Transverse colon (tissue), 4 donors: ENCODE results near the gene EPS8. TPM values are rescaled to one million over a fixed set of nuclear protein-coding genes. Genes with fewer than 3 reads are reported as not detected.
A peak's percentile ranks its signal among the peaks of the same experiment; 100 is the strongest.

Source experiments
- DNase-seq: peaks from one replicate; pipeline ENCODE4 v3.0.0-alpha.2; 2019
- H3K27ac ChIP-seq, 4 donors: fragments of 200-600 bp; sonication (generic); 2 replicates each; pipeline ENCODE4 v1.5.1; 2016 to 2018; ENCODE audit warnings: inconsistent platforms in 4 of 4
- H3K27me3 ChIP-seq: fragments of 200-600 bp; sonication (generic); 2 replicates; pipeline ENCODE4 v1.5.1; 2017; ENCODE audit warnings: inconsistent platforms
- H3K36me3 ChIP-seq, 4 donors: fragments of 200-600 bp; sonication (generic); 2 replicates each; pipeline ENCODE4 v1.5.1; 2017 to 2019; ENCODE audit warnings: inconsistent platforms in 4 of 4
- H3K4me1 ChIP-seq, 4 donors: fragments of 200-600 bp; sonication (generic); 2 replicates each; pipeline ENCODE4 v1.5.1; 2017 to 2020; ENCODE audit warnings: inconsistent platforms in 4 of 4
- H3K4me3 ChIP-seq, 4 donors: fragments of 200-600 bp; sonication (generic); 1 replicate in 1 of 4; 2 replicates in 3 of 4; pipeline versions ENCODE4 v1.5.1 to v1.6.1; 2017 to 2019; ENCODE audit warnings: inconsistent platforms in 4 of 4
- H3K9me3 ChIP-seq, 2 donors: fragments of 200-600 bp; sonication (generic); 2 replicates each; pipeline ENCODE4 v1.5.1; 2017 to 2019; ENCODE audit warnings: inconsistent platforms in 2 of 2
- CTCF ChIP-seq, 5 experiments: fragments of 200-600 bp in 3 of 5; fragments of 450-650 bp in 2 of 5; sonication (generic) in 3 of 5; IDR thresholded peaks; 1 replicate in 2 of 5; 2 replicates in 3 of 5; pipeline ENCODE4 v1.5.1; 2016 to 2017; ENCODE audit warnings: antibody characterized with exemption in 5 of 5, inconsistent platforms in 3 of 5, mild to moderate bottlenecking in 2 of 5, moderate library complexity in 1 of 5
- EP300 ChIP-seq: sonication (generic); formaldehyde crosslinking; IDR thresholded peaks from one replicate; pipeline ENCODE4 v1.6.1; 2017; ENCODE audit warnings: antibody characterized with exemption, low read depth
- POLR2A ChIP-seq: fragments of 450-650 bp; IDR thresholded peaks from one replicate; pipeline ENCODE4 v1.6.1; 2016; ENCODE audit warnings: antibody characterized with exemption, mild to moderate bottlenecking, moderate library complexity
- POLR2AphosphoS5 ChIP-seq, 3 donors: sonication (generic); formaldehyde crosslinking; IDR thresholded peaks; one replicate each; pipeline ENCODE4 v1.6.1; 2016; ENCODE audit warnings: antibody characterized with exemption in 3 of 3
- WGBS, 2 donors: methylation state at CpG; one replicate each; pipeline ENCODE4 v1.1.5; 2018; ENCODE audit warnings: low coverage in 1 of 2; 5-methylcytosine and 5-hydroxymethylcytosine counted together
- in situ Hi-C, 4 donors: fragments of 200-750 bp; cut with MboI; loops; one replicate each; pipeline versions ENCODE4 v1.15.0 to v1.15.1; 2017; ENCODE audit warnings: low sequenced_read_pairs in 3 of 4, low pct_ligation_motif_present in 1 of 4, low pct_unique_long_range_greater_than_20kb in 1 of 4
- intact Hi-C: fragments of 100-400 bp; cut with DNase I; formaldehyde crosslinking; loops from one replicate; pipeline ENCODE4 v1.15.1; 2023; ENCODE audit warnings: low total_unique reads
- total RNA-seq, 4 donors: library from RNA; depleted of rRNA; stranded (reverse); fragments of >200 nt; gene quantifications; one replicate each; pipeline ENCODE4 v1.1.0, GENCODE V29; 2016

Gene EPS8
- total RNA-seq, 4 donors from 2014 or later: 55.1 to 180 (median 140) TPM

GRCh38 chr12:15706010-15706676, 83.0 kb downstream of the EPS8 start:
- H3K9me3 ChIP-seq: no peaks in the 10 kb centered on the region
- TF ChIP-seq EP300 (no peak), POLR2A (no peak), CTCF (IDR thresholded peaks at IDR 0.05) (no peak), POLR2AphosphoS5 (IDR thresholded peaks at IDR 0.05) (peak in 2 of 3 donors; percentile 14 to 44)
- intact Hi-C loops: no loop called here
- H3K36me3 ChIP-seq: no peaks in the 10 kb centered on the region
- no peaks in the 10 kb centered on the region for H3K27me3 ChIP-seq
- in situ Hi-C loops: no loop called here
- H3K27ac ChIP-seq: peak overlapping the region; percentile 20 to 60 (median 45)
- peaks cover 0 to 72% (median 20%) of the 10 kb centered on the region in 4 donors for H3K4me1 ChIP-seq
- no peak overlapping the region for H3K4me3 ChIP-seq
- 52 to 63% methylated on average over 2 to 4 of the region's 4 CpGs for WGBS, 2 donors
- peak; percentile 87 for DNase-seq

- in situ Hi-C loops (no loop called here), intact Hi-C loops (no loop called here)
- Histone ChIP-seq H3K27me3 (no peaks in the 10 kb centered on the region), H3K36me3 (no peaks in the 10 kb centered on the region), H3K4me1 (peaks cover 0 to 73% (median 25%) of the 10 kb centered on the region in 4 donors), H3K27ac (peak overlapping the region; percentile 20 to 60 (median 45)), H3K9me3 (no peaks in the 10 kb centered on the region), H3K4me3 (no peak overlapping the region)
- WGBS, 2 donors: 54 to 65% methylated on average over 2 of the region's 2 CpGs
- no peak for TF ChIP-seq CTCF (IDR thresholded peaks at IDR 0.05)
- TF ChIP-seq POLR2AphosphoS5 (IDR thresholded peaks at IDR 0.05): no peak
- no peak for TF ChIP-seq EP300
- no peak for TF ChIP-seq POLR2A
- DNase-seq: no peak
Measured at GRCh38 chr12:15705606-15706005, 83.6 kb downstream of the EPS8 start.

- H3K36me3 ChIP-seq: no peaks in the 10 kb centered on the region
- H3K27ac ChIP-seq: peak overlapping the region; percentile 69 to 78 (median 73)
- intact Hi-C loops: no loop called here
- H3K9me3 ChIP-seq: no peaks in the 10 kb centered on the region
- H3K4me1 ChIP-seq: peaks cover 9 to 81% (median 40%) of the 10 kb centered on the region in 4 donors
- H3K4me3 ChIP-seq: no peak overlapping the region
- 58 to 64% methylated on average over 2 of the region's 2 CpGs for WGBS, 2 donors
- DNase-seq: no peak
- no peaks in the 10 kb centered on the region for H3K27me3 ChIP-seq
- no peak for TF ChIP-seq CTCF (IDR thresholded peaks at IDR 0.05)
- no peak for TF ChIP-seq EP300
- TF ChIP-seq POLR2A: no peak
- no peak for TF ChIP-seq POLR2AphosphoS5 (IDR thresholded peaks at IDR 0.05)
- in situ Hi-C loops: no loop called here
Measured at GRCh38 chr12:15702276-15702675, 86.9 kb downstream of the EPS8 start.

- Histone ChIP-seq H3K4me3 (no peak overlapping the region), H3K27me3 (no peaks in the 10 kb centered on the region), H3K36me3 (no peaks in the 10 kb centered on the region), H3K4me1 (peaks cover 9 to 76% (median 40%) of the 10 kb centered on the region in 4 donors), H3K27ac (peak overlapping the region; percentile 69 to 78 (median 73)), H3K9me3 (no peaks in the 10 kb centered on the region)
- DNase-seq: no peak
- WGBS, 2 donors: 18 to 29% methylated on average over 3 of the region's 3 CpGs
- TF ChIP-seq POLR2AphosphoS5 (IDR thresholded peaks at IDR 0.05) (peak in 2 of 3 donors; percentile 15 to 24), EP300 (no peak)
- in situ Hi-C loops (no loop called here), intact Hi-C loops (no loop called here)
Measured at GRCh38 chr12:15701631-15702156, 87.5 kb downstream of the EPS8 start.
